Kasumi-1 (cell line): ENCODE measurements around the gene LSM5.

Experiments used
- DNase-seq, 2 experiments: peaks; one replicate each; lab custom pipeline; 2025; lab: John Stamatoyannopoulos, UW

The LSM5 gene

GRCh38 chr7:32462451-32462850 is 27.7 kb downstream of the LSM5 start:
- DNase-seq: no peak

- DNase-seq: no peak
Observed at GRCh38 chr7:32461484-32461883, 28.7 kb downstream of the LSM5 start.

DNA sequence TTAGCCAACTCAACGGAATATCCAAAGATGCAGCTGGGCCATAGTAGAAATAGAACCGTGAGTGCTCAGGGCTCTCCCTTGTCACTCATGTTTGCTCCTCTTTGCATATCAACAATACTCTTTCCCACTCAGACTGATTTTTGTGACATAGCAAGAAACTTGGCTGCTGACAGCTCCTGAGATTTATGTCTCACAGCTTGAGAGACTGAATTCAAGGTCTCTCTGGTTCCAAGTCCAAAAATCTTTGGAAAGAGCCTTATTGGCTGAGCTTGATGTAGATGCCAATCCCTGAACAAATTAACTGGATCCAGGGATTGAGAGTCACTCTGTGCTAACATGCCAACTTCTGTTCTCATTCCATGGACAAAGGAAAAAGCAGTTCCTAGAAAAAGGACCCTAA is 30.4 kb downstream of the LSM5 start:
- DNase-seq: no peak

DNA sequence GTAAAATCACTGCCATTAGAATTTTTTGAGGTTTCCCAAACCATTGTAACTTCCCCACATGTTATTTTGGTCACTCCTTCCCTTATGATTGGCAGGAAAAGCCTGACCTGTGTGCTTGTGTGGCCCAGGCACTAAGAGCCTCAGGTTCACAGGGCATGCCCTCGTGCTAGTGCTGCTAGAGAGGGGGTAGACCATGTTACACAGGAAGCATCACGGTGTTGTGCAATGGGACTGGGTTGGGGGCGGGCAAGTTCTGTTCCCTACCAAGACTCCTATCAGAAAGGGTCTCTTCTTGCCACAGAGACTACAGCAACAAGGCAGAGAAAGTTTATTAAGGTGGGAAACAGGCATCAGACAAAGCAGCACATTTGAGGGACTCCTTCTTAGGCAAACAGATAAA is 32.2 kb downstream of the LSM5 start:
- no peak for DNase-seq

DNA sequence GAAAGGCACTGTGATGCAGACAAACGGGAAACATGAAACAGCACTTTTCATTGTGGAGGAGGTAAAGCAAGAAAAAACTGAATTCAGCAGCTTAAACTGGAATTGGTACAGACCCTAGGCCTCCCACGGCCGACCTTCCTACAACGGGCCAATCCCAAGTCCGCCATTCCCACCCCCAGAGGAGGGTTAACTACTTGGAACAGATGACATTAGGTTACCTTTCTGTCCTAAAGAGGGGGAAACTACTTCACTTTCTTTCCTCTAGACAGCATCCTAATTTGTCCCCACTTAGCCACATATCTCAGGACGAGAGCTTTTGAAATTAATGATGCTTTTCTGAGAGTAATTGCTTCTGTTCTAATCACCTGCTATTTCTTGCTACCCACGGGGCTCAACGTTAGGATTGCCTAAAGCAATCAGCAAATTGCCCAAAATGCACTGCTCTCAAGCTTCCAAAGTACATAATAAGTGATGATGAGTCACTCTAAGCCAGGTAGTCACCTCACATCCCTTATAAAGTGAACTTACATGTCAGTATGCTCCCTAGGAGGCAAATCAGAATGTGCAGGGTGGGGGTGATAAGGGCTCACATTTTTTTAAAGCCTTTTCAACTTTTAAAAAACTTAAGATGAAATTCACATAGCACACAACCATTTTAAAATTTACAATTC is 36.7 kb downstream of the LSM5 start:
- DNase-seq: no peak

DNA sequence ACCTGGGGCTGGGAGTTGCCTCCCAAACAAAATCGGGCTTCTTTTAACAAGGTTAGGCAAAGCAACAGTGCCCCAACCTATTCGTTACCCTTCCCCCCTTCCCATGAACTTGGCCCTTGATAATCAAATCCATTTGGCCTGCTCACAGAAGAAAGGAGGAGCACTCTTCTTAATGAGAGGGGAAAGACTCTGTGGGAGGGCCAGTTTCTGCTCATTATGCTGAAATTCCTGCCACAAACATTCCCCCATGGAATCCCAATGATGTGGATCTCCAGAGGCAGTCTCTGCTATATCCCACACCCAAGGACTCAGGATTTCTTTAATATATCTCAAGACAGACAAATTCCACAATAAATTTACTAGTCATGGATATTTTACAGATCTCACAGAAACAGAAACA is 43.0 kb downstream of the LSM5 start:
- DNase-seq: no peak

DNA sequence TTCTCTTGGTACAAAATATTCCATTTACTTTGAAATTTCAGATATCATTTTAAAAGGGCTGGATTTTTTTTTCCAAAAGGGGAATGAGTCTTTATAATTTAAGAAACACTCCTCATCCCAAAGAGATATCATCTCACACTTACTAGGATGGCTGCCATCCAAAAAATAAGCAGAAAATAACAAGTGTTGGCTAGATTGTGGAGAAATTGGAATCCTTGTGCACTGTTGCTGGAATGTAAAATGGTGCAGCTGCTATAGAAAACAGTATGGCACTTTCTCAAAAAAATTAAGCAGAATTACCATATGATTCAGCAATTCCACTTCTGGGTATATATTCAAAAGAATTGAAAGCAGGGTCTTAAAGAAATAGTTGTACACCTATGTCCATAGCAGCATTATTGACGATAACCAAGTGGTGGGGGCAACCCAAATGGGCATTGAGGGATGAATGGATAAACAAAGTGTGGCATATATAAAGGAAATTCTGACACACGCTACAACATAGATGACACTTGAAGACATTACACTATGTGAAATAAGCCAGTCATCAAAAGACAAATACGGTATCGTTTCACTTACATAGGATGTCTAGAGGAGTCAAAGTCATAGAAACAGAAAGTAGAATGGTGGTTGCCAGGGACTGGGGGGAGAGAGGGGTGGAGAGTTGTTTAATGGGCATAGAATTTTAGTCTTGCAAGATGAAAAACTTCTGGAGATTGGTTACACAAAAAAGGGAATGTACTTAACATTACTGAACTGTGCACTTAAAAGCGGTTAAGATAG is 53.8 kb downstream of the LSM5 start:
- no peak for DNase-seq
